HG02943 (cell line): Measurements from ENCODE around the gene C2CD2.
"Not testable (repeated sequence)": the region's sequence is repeated elsewhere in the genome, so short reads cannot be mapped to it uniquely, and the experiment has no call there.

Experiments used
- ATAC-seq: cut with Tn5 transposase; IDR thresholded peaks from one replicate; pipeline ENCODE4 v1.9.1; 2021; ENCODE audit warnings: mild to moderate bottlenecking, low read depth, moderate library complexity; ENCODE audit not compliant: unreplicated experiment

C2CD2 gene

DNA sequence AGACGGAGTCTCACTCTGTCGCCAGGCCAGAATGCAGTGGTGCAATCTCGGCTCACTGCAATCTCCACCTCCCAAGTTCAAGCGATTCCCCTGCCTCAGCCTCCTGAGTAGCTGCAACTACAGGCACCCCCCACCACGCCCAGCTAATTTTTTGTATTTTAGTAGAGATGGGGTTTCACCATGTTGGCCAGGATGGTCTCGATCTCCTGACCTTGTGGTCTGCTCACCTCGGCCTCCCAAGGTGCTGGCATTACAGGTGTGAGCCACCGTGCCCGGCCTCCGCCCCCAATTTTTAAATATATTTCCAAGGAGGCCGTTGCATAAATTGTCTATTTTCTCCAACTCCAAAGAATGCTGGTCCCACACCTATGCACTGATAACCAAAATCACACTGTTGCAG is 5.9 kb upstream of the C2CD2 start:
- ATAC-seq = not testable (repeated sequence)

DNA sequence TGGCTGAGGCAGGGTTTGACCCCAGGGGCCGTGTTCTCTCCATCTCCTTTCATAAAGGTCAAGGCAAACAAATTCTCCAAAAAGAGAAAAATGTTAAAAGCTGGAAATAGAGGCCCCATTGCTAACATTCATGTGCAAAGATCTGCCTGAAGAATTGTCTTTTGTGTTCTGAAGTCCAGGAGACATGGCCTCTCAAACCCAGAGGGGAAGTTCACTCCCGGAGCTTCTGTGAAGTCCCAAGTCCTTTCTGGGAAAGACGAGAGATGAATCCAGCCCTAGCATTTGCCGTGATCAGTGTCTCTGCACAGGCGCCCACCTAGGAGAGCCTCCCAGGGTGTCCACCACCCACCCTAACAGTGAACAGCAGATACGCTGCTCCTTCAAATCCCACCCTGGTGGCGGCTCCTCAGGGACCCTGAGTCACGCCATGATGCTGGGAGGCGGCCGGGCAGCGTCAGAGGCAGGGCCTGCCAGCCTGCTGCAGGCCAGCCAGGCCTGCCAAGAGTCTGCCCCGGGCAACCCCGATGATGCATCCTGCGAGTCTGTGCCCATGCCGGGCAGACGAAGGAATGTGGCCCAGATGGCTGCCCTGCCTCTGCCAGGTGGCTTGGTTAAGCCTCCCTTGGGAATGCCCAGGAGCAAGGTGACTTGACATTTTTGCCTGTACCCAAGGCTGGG is 5.2 kb upstream of the C2CD2 start:
- ATAC-seq = no peak

DNA sequence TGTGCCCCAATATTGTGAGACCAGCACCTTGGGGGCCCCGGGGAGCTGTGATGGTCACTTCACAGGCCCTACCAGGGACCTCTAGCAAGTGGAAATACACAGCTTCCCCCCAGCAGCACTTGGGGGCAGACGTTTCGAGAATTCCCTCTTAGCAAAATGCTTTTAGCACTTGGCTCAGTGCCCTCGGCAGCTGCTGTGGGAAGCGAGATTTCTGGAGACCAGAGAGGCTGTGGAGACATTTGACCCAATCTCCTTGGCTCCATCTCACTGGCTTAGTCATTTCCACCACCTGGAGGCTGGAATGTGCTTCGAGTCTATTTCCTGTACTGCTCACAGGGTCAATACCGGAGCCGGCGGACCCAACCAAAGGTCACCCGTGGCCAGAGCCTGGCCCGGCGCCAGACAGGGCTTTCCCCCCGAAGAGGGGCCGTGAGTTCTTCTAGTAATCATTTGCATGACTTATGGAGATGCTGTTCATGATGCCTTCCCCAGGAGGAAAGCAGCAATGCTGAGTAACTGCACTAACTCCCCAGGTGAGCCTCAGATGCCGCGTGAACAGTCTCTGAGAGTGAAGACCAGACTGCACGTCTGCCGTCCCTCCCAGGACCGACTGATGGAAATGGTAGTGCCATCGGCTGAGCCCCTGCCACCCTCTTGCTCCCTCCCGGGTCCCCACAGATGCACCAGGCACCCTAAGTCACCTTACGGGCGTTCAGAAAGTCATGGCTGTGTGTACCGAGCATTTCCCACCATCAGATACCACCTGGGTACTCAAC is 4.4 kb upstream of the C2CD2 start:
- no peak for ATAC-seq

DNA sequence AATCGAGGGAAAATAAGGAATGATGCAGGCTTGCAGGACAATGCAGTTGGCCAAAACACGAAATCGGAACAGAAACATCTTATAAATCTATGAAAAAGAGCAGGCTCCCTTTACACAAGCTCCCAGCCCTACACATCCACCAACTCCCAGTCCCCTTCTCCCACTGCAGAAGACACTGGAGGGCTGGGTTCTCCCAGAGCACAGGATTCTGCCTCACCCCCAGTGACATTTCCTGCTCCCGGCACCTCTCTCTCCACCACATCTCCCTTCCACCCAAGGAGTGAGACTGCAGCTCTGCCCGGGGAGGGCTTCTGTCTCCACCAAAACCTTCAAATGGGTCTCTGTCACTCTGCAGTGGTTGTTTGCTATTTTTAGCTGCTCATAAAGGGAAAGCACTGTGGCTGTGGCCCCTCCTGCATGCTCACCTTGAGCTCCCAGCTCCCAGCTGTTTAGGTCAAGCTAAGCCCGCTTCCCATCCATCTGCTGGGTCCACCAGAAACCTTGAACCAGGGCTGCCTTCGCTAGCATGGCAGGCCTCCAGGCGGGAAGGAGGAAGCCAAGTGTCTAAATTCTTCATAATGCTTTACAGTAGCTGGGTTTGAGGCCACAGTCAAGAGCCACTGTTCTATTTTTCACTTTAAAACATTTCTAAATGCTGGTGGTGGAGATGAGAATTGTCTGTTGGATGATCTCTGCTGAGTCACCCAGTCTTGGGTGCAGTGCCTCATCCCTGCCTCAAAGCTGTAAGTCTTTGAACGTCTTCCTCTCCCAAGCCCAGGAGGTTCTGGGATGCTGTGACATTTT is 3.3 kb upstream of the C2CD2 start:
- ATAC-seq = no peak

- no peak for ATAC-seq
Observed at GRCh38 chr21:41955516-41955915, 1.7 kb upstream of the C2CD2 start.

GRCh38 chr21:41954654-41955499 is 1.1 kb upstream of the C2CD2 start:
- ATAC-seq = no peak

DNA sequence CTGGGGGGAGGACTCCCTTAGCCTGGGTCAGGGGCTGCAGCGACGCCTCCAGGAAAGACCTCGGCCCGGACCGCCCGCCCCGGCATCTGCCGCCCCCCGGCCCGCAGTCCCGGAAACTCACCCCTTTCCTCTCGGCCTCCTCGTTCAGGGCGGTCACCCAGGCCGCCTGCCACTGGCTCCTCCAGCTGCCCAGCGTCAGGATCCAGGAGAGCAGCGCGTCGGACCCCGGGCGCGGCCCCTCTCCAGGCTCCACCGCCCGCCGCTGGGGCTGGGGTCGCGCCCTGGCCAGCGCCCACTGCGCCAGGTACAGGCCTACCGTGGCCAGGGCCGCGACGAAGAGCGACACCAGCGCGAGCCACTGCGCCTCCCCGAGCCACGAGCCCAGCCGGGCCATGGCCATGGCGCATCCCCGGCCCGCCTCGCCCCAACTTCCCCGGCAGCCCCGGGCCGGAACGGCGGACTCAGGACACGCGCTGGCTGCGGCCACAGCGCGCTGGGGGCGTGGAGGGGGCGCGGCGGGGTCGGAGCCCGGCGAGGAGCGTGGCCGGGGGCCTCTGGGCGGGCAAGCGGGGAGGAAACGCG is 478 bp downstream of the C2CD2 start:
- no peak for ATAC-seq

- ATAC-seq = no peak
Observed at GRCh38 chr21:41952568-41953248, 1.1 kb downstream of the C2CD2 start.

DNA sequence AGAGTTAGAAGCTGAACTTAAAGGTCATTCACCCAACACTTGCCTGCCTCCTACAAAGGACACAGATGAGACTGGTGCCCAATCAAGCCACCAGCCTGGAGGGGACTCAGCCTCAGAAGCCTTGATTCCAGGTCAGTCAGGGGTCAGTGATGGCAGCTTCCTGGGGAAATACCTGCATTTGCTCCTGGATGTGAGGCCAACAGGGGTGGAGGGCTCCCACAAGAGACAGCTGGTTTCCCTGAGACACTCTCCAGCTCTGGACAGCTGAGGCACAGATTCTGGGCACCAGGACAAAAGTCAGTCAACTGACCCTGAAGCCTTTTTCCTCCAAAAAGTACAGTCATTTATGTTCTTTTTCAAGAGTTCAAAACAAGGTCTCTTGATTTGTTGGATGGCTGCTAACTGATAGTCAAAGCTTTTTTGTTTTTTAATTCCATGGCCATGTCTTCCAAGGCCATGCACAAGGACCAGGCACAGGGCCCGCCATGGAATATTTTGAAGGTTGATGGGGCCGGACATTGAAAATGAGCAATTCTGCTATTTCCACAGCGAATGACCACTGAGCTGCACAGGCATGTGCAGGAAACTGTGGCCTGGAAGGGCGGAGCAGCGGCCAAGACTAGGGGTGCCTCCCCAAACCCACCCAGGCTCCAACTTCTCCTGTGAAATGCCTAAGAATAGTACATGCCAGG is 1.8 kb downstream of the C2CD2 start:
- no peak for ATAC-seq

- no peak for ATAC-seq
Observed at GRCh38 chr21:41950941-41951351, 2.9 kb downstream of the C2CD2 start.

DNA sequence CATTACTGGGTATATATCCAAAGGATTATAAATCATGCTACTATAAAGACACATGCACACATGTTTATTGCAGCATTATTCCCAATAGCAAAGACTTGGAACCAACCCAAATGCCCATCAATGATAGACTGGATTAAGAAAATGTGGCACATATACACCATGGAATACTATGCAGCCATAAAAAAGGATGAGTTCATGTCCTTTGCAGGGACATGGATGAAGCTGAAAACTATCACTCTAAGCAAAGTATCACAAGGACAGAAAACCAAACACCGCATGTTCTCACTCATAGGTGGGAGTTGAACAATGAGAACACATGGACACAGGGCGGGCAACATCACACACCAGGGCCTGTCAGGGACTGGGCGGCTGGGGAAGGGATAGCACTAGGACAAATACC is 4.2 kb downstream of the C2CD2 start:
- ATAC-seq = not testable (repeated sequence)

DNA sequence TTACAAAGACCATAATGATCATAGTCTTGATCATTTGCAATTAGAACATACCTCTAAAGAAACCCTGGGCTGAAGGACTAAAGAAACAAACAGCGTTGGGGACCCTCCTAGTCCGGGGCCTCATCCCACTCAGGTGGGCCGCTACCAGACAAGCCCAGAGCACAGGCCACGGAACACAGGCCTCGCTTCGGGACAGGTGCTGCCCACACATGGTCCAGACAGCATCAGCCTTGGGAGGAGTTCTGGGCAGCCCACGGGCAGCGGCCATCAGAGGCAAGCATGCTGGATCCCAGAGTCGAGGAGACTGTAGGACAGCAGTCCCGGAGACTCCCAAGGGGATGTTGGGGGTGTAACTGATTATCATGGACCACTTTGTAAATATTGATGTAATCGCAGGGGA is 4.9 kb downstream of the C2CD2 start:
- no peak for ATAC-seq

GRCh38 chr21:41948078-41948895 is 5.5 kb downstream of the C2CD2 start:
- no peak for ATAC-seq

DNA sequence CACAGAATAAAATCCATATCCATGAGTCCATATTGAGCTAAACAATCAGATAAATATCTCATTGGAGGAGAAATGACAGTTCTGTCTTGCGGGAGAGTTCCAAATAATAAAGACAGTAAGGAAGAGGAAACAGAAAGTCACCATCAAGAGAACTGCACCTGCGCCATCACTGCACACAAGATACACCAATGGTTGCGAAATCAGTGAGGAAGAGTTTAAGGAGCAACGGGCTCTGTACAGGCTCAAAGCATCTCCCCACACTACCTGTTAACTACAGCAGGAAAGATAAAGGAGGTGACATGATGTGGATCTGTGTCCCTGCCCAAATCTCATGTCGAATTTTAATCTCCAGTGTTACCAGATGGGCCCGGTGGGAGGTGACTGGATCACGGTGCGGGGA is 7.8 kb downstream of the C2CD2 start:
- no peak for ATAC-seq

DNA sequence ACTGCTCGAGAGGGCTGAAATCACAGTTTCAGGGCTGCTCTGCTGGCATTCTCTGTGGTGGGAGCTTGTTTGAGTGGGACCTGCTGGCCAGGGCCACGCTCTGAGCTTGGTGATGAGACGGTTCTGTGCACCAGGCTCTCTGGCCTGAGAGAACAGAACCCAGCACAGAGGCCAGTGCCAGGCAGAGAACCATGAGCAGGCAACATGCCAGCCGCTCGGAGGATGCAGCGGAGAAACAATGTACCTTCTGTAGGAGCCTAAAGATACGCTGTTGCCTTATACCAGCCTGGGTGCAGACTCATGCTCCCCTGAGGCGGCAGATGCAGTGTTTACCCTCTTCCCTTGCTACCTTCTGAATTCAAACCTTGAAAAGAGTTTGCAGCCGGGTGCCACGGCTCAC is 10.0 kb downstream of the C2CD2 start:
- ATAC-seq = no peak

DNA sequence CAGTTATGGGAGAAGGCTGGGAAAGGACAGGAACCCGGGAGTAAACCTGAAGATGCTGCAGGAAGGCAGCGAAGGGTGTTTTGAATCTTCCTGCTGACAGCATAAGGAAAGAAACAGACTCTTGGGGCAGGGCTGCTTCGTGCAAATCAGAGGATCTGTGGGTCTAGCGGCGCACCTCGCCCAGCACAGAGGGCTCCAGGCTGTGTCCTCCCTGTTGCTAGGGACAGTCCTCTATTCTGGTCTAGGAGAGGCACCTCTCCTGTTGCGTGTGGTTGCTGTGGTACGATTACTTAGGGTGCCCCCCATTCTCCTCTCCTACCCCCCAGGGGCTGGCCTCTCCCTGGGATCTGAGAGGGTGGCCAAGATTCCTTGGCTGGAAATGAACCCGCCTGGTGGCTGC is 11.4 kb downstream of the C2CD2 start:
- no peak for ATAC-seq

DNA sequence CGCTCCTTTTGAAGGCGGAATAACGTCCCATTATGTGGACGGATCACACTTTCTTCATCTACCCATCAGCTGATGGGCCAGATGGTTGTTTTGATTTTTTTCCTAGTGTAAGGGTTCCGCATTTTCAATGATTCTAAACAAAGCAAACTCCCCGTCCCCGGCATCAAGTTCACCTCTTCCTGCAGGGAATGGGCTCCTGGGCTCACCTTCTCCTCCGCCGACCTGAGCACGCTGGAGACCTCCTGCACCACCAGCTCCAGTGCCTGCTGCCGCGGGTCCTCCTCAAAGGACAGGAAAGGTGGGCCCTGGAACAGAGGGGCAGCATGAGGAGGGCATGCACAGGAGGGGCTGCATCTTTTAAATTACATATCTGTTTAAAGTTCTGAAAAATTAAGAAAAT is 11.9 kb downstream of the C2CD2 start:
- ATAC-seq = no peak

GRCh38 chr21:41940431-41940830 is 13.4 kb downstream of the C2CD2 start:
- no peak for ATAC-seq
